Fibroblast of upper back skin (primary cell): ENCODE measurements around the gene SMIM21.
A peak's percentile ranks its signal among the peaks of the same experiment; 100 is the strongest.

Source experiments
- DNase-seq: peaks from one replicate; pipeline ENCODE4 v3.0.0-alpha.2; 2013

The SMIM21 gene

DNA sequence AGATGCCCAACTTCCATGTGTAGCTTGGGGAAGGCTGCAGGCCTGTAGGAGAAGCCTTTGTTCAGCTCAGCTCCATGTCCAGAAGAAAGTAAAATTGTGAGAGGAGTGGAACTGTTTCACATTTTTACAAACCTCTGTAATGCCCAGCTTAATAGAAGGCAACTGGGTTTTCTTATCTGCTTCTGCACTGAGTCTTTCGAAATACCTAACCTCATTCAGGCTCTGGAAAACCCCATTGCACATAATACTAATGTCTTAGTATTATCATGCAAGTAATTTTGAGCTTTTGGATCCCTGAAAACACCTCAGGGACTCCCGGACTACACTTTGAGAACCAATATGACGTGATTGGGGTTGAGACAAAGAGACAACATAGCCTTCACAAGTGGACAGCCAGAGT, 5.8 kb downstream of the SMIM21 start:
- peak; percentile 20 for DNase-seq

- peak; percentile 57 for DNase-seq
Observed at GRCh38 chr18:75418293-75419005, 9.1 kb downstream of the SMIM21 start.

GRCh38 chr18:75410611-75411010, 16.9 kb downstream of the SMIM21 start:
- no peak for DNase-seq

GRCh38 chr18:75409806-75410205, 17.7 kb downstream of the SMIM21 start:
- DNase-seq = no peak

DNA sequence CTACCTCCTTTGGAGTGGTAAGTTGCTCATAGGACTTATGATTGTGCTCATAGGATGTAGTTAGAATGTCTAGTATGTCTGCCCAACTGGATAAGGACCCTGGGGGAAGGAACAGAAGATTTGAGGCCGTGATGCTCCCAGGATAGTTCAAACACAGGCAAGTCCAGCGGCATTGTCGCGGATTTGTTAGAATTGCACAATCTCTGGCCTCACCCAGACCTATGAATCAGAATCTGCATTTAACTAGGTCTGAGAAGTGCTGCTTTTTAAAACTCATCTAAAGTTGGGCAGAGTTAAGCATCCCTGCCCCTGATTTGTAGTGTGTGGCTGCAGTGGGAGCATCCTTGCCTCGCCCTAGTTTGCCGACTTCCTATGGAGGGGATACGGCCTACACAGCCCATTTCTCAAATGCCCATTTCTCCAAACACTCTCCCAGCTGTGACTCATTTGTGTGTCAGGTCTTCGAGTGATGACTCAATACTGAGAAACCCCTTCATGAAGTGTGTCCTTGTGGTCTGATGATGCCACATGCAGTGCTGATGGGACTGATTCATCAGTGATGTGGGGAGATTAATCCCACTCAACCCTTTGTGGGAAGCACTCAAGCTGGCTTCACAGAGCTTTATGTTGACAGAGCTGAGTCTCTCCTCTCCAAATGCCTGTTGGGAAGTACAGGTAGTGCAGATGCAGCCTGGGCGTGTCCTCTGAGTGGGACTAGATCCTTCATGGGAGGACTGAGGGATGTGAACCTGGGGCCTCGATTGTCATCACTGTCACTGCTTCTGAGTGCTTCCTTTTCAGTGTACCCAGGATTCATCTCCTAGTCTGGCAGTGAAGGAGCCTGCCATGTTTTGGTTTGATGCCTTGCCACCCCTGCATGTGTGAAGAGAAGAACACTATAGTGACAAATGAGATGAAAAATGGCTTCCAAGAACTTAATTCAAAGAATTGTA, 18.7 kb downstream of the SMIM21 start:
- peak; percentile 99 for DNase-seq

GRCh38 chr18:75407468-75408437, 19.8 kb downstream of the SMIM21 start:
- DNase-seq = peak; percentile 70

GRCh38 chr18:75406491-75407445, 20.7 kb downstream of the SMIM21 start:
- DNase-seq = peak; percentile 68

- peak; percentile 30 for DNase-seq
Observed at GRCh38 chr18:75405351-75405750, 22.2 kb downstream of the SMIM21 start.

GRCh38 chr18:75400366-75400765, 27.1 kb downstream of the SMIM21 start:
- DNase-seq = no peak

DNA sequence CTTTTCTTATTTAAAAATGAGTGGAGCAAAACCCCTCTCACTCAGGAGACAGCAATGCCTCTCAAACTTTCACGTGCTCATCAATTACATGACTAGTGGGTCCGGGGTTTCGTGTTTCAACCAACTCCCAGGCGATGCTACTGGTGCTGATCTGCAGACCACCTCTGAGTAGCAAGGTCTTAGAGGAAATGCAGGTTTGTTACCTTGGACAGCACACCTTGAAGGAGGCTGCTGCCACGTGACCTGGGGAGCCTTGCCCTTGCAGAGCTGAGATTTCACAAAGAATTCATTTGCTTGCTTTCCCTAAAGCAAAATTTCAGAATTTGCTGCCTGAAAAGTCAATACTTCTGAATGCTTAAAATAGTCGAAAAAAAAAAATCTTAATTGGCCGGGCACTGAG, 32.4 kb downstream of the SMIM21 start:
- no peak for DNase-seq

DNA sequence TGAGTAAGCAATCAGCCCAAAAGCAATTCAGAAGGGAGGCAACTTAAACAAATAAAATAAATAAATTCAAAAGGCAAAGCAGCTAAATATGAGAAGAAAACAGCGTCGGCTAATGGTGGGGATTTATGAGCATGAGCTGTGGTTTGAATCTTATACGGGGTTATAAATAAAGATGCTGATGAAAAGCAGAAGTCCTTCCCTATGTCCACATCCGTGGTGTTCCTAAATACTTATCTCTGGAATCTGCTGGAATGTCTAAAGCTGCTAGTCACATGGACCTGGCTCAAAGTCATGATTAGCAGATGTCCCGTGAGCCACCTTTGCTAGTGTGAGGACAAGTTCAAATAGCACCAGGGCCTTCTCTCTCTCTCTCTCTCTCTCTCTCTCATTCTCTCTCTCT, 33.8 kb downstream of the SMIM21 start:
- peak; percentile 62 for DNase-seq

- DNase-seq = no peak
Observed at GRCh38 chr18:75392226-75392578, 35.3 kb downstream of the SMIM21 start.

GRCh38 chr18:75391279-75392225, 36.0 kb downstream of the SMIM21 start:
- DNase-seq = no peak

DNA sequence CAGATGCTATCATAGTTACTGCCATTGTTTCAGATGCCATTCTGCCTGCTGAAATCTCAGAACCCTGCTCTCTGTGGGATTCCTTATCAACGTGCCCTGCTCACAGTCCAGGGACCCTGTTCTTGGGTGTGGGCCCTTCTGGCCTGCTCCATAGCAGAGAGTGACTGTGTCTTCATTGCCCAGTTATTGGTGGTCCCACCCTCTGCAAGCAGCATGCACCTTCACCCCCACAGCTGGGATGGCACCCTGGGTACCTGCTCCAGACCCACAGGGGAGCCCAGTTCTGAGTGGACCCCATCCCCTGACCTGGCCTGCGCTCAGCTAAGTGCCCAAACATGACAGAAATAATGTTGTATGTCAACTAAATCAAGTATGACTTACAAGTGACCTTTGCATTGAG, 36.6 kb downstream of the SMIM21 start:
- DNase-seq = no peak

GRCh38 chr18:75384144-75384543, 43.4 kb downstream of the SMIM21 start:
- DNase-seq = no peak

- DNase-seq = no peak
Observed at GRCh38 chr18:75378376-75379315, 48.9 kb downstream of the SMIM21 start.

DNA sequence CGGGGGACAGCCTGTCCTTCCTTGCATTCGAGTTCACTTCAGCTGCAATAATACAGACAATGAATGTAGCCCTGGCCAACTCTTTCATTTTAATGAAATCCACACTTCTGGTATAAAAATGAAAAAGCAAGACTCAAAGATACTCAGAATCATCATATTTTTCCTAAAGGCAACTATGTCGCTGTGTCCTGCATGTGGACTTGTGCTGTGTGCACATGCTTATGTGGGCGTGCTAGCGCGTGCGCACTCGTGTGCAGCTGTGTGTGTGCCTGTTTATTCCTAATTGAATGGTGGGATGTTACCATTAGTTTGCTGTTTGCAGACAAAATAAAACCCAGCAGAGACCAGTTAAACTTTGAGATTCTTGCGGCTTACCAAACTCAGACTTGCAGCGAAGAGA, 49.6 kb downstream of the SMIM21 start:
- no peak for DNase-seq

GRCh38 chr18:75377258-75377657, 50.2 kb downstream of the SMIM21 start:
- no peak for DNase-seq

DNA sequence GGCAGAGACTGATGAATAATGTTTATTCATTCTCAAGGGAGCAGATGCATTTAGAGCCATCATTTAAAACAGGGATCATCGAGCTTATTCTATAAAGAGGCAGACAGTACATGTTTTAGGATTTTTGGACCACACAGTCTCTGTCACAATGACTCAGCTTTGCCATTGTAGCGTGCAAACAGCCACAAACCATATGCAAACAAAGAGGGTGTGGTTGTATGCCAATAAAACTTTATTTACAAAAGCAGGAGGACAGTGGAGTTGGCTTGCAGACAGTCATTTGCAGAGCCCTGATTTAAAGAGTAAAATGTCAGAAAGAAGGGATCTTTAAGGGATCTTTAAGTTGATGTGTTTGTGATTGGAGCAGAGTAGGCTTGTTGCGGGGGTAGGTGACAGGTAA, 51.5 kb downstream of the SMIM21 start:
- no peak for DNase-seq
